HG02852 (cell line): ENCODE measurements around the gene GASK1A.
"Not testable (repeated sequence)": the region's sequence is repeated elsewhere in the genome, so short reads cannot be mapped to it uniquely, and the experiment has no call there.

Source experiments
- ATAC-seq: cut with Tn5 transposase; IDR thresholded peaks from one replicate; pipeline ENCODE4 v1.9.1; 2021; ENCODE audit warnings: mild to moderate bottlenecking, moderate library complexity; ENCODE audit not compliant: unreplicated experiment

The GASK1A gene

GRCh38 chr3:42979044-42979972 is at the start of gene GASK1A:
Gene GASK1A, plus strand, starts transcription at chr3:42979311. Its CDS starts 332 bp downstream, at chr3:42979643.
- no peak for ATAC-seq

- no peak for ATAC-seq
These were observed 45.0 kb upstream of the GASK1A start for GRCh38 chr3:42934111-42934510.

GRCh38 chr3:42934910-42935309 is 44.2 kb upstream of the GASK1A start:
- no peak for ATAC-seq

- no peak for ATAC-seq
These were observed 43.6 kb upstream of the GASK1A start for GRCh38 chr3:42935472-42935871.

GRCh38 chr3:42936157-42936981 is 42.7 kb upstream of the GASK1A start:
- ATAC-seq = no peak

GRCh38 chr3:42937334-42937733 is 41.8 kb upstream of the GASK1A start:
- no peak for ATAC-seq

GRCh38 chr3:42942693-42943092 is 36.4 kb upstream of the GASK1A start:
- no peak for ATAC-seq

GRCh38 chr3:42946050-42946449 is 33.1 kb upstream of the GASK1A start:
- ATAC-seq = no peak

- ATAC-seq = no peak
These were observed 21.5 kb upstream of the GASK1A start for GRCh38 chr3:42957573-42957972.

GRCh38 chr3:42960282-42960681 is 18.8 kb upstream of the GASK1A start:
- no peak for ATAC-seq

GRCh38 chr3:42960786-42961185 is 18.3 kb upstream of the GASK1A start:
- ATAC-seq = no peak

- no peak for ATAC-seq
These were observed 17.5 kb upstream of the GASK1A start for GRCh38 chr3:42961633-42962032.

- no peak for ATAC-seq
These were observed 15.8 kb upstream of the GASK1A start for GRCh38 chr3:42963269-42963668.

GRCh38 chr3:42964266-42964665 is 14.8 kb upstream of the GASK1A start:
- ATAC-seq = no peak

- ATAC-seq = no peak
These were observed 8.6 kb upstream of the GASK1A start for GRCh38 chr3:42970557-42970956.

GRCh38 chr3:42970976-42971772 is 7.9 kb upstream of the GASK1A start:
- no peak for ATAC-seq

GRCh38 chr3:42974906-42975305 is 4.2 kb upstream of the GASK1A start:
- not testable (repeated sequence) for ATAC-seq

GRCh38 chr3:42975456-42975855 is 3.7 kb upstream of the GASK1A start:
- ATAC-seq = no peak

- ATAC-seq = no peak
These were observed 3.2 kb upstream of the GASK1A start for GRCh38 chr3:42975955-42976354.

GRCh38 chr3:42980209-42980608 is 1.1 kb downstream of the GASK1A start:
- no peak for ATAC-seq

GRCh38 chr3:42980909-42981308 is 1.8 kb downstream of the GASK1A start:
- no peak for ATAC-seq
